HepG2 (cell line): ENCODE data around the gene DNAJC5. TPM values are rescaled to one million over a fixed set of nuclear protein-coding genes. Genes with fewer than 3 reads are reported as not detected.
A peak's percentile ranks its signal among the peaks of the same experiment; 100 is the strongest.

Experiments used
- BCL6 ChIP-seq: IDR thresholded peaks from 2 replicates; pipeline ENCODE4 v1.6.1; 2016; ENCODE audit warnings: missing genetic modification reagents, missing compliant biosample characterization
- CEBPB ChIP-seq: IDR thresholded peaks from 2 replicates; pipeline ENCODE4 v1.6.1; 2011; ENCODE audit warnings: low read depth, low read length, improper control_type of control experiment, borderline replicate concordance
- CHD4 ChIP-seq: fragments of 200-600 bp; sonication (generic); IDR thresholded peaks from 2 replicates; pipeline ENCODE4 v1.7.0; 2017; ENCODE audit warnings: mild to moderate bottlenecking, low read length, borderline replicate concordance
- GFI1 ChIP-seq: sonication (generic); formaldehyde crosslinking; IDR thresholded peaks from 2 replicates; pipeline ENCODE4 v1.5.0; 2020; ENCODE audit warnings: missing genetic modification reagents, mild to moderate bottlenecking, borderline replicate concordance
- GLI4 ChIP-seq: sonication (generic); formaldehyde crosslinking; IDR thresholded peaks from 2 replicates; pipeline ENCODE4 v1.5.1; 2020; ENCODE audit warnings: missing genetic modification reagents, mild to moderate bottlenecking, moderate library complexity, borderline replicate concordance
- HDAC6 ChIP-seq: fragments of 200-600 bp; sonication (generic); IDR thresholded peaks from 2 replicates; pipeline ENCODE4 v1.7.0; 2017; ENCODE audit warnings: mild to moderate bottlenecking, antibody characterized with exemption, low read length, low read depth
- JUNB ChIP-seq: sonication (generic); formaldehyde crosslinking; IDR thresholded peaks from 2 replicates; pipeline ENCODE4 v1.8.0; 2022; ENCODE audit warnings: missing genetic modification reagents, mild to moderate bottlenecking, borderline replicate concordance
- MAZ ChIP-seq, 2 experiments: sonication (generic) in 1 of 2; formaldehyde crosslinking in 1 of 2; IDR thresholded peaks; 2 replicates each; pipeline versions ENCODE4 v1.5.0 to v1.6.1; 2012 to 2020; ENCODE audit warnings: low read depth in 2 of 2, mild to moderate bottlenecking in 2 of 2, borderline replicate concordance in 1 of 2, improper control_type of control experiment in 1 of 2, low read length in 1 of 2, missing genetic modification reagents in 1 of 2, moderate library complexity in 1 of 2
- NFIC ChIP-seq: IDR thresholded peaks from 2 replicates; pipeline ENCODE4 v1.6.1; 2012; ENCODE audit warnings: mild to moderate bottlenecking, low read length, inconsistent platforms
- NRL ChIP-seq: sonication (generic); formaldehyde crosslinking; IDR thresholded peaks from 2 replicates; pipeline ENCODE4 v1.5.0; 2020; ENCODE audit warnings: missing genetic modification reagents, mild to moderate bottlenecking, moderate library complexity, borderline replicate concordance
- RBM39 ChIP-seq: fragments of 200-400 bp; formaldehyde crosslinking; IDR thresholded peaks from one replicate; pipeline ENCODE4 v1.6.1; 2018; ENCODE audit warnings: antibody characterized with exemption, mild to moderate bottlenecking, low read depth, low read length; ENCODE audit not compliant: poor library complexity, severe bottlenecking
- RNF2 ChIP-seq: fragments of 450-650 bp; conservative IDR thresholded peaks from 2 replicates; pipeline ENCODE4 v1.6.1; 2016; ENCODE audit warnings: low read depth
- SOX6 ChIP-seq, 2 experiments: fragments of 450-650 bp in 1 of 2; sonication (generic) in 1 of 2; formaldehyde crosslinking in 1 of 2; IDR thresholded peaks; 2 replicates each; pipeline versions ENCODE4 v1.4.0 to v1.6.1; 2017 to 2020; ENCODE audit warnings: antibody characterized with exemption in 1 of 2, mild to moderate bottlenecking in 1 of 2, missing genetic modification reagents in 1 of 2
- TRIM24 ChIP-seq: sonication (generic); formaldehyde crosslinking; IDR thresholded peaks from 2 replicates; pipeline ENCODE4 v1.8.0; 2022; ENCODE audit warnings: mild to moderate bottlenecking, missing genetic modification reagents
- ZNF230 ChIP-seq: sonication (generic); formaldehyde crosslinking; IDR thresholded peaks from 2 replicates; pipeline ENCODE4 v1.4.0; 2020; ENCODE audit warnings: mild to moderate bottlenecking, missing genetic modification reagents
- ZNF343 ChIP-seq: sonication (generic); formaldehyde crosslinking; IDR thresholded peaks from 2 replicates; pipeline ENCODE4 v1.4.0; 2020; ENCODE audit warnings: mild to moderate bottlenecking, missing genetic modification reagents
- ZNF367 ChIP-seq: sonication (generic); formaldehyde crosslinking; IDR thresholded peaks from 2 replicates; pipeline ENCODE4 v1.4.0; 2020; ENCODE audit warnings: missing genetic modification reagents, borderline replicate concordance
- ZNF432 ChIP-seq: sonication (generic); formaldehyde crosslinking; IDR thresholded peaks from 2 replicates; pipeline ENCODE4 v1.5.0; 2020; ENCODE audit warnings: missing genetic modification reagents, mild to moderate bottlenecking, borderline replicate concordance
- ZNF615 ChIP-seq: sonication (generic); formaldehyde crosslinking; IDR thresholded peaks from 2 replicates; pipeline ENCODE4 v1.5.0; 2020; ENCODE audit warnings: mild to moderate bottlenecking, missing genetic modification reagents, borderline replicate concordance
- ZNF652 ChIP-seq: IDR thresholded peaks from 2 replicates; pipeline ENCODE4 v1.6.1; 2016; ENCODE audit warnings: low read depth, borderline replicate concordance
- ZNF75D ChIP-seq: sonication (generic); formaldehyde crosslinking; IDR thresholded peaks from 2 replicates; pipeline ENCODE4 v1.8.1; 2023; ENCODE audit warnings: missing genetic modification reagents, mild to moderate bottlenecking, borderline replicate concordance
- ZNF792 ChIP-seq: IDR thresholded peaks from 2 replicates; pipeline ENCODE4 v1.6.1; 2016
- ZNF879 ChIP-seq: sonication (generic); formaldehyde crosslinking; IDR thresholded peaks from 2 replicates; pipeline ENCODE4 v1.8.1; 2023; ENCODE audit warnings: missing genetic modification reagents
- polyA plus RNA-seq, 8 experiments: library from polyadenylated mRNA; depleted of rRNA in 3 of 8; stranded (reverse) in 7 of 8; unstranded in 1 of 8; fragments of >200 nt; fragmentation: Illumina TruSeq in 4 of 8; extraction: Trizol in 4 of 8; gene quantifications; 2 replicates each; pipeline versions ENCODE4 v1.2.1 to v1.2.3, GENCODE V29; 2011 to 2016; ENCODE audit warnings: low read depth in 4 of 8, missing spikeins in 1 of 8, mixed read lengths in 1 of 8; ENCODE audit not compliant: insufficient read depth in 1 of 8
- total RNA-seq, 5 experiments: library from RNA; depleted of rRNA; stranded (reverse); fragments of >200 nt; fragmentation: Illumina TruSeq; extraction: Trizol; gene quantifications; 2 replicates each; pipeline ENCODE4 v1.2.3, GENCODE V29; 2016; ENCODE audit warnings: low read depth in 1 of 5
- TF ChIP-seq, protein P1 (sequence below): sonication (generic); formaldehyde crosslinking; IDR thresholded peaks from 2 replicates; pipeline ENCODE4 v1.5.1; 2020; ENCODE audit warnings: missing genetic modification reagents, mild to moderate bottlenecking, borderline replicate concordance
- TF ChIP-seq, protein P2 (sequence below): sonication (generic); formaldehyde crosslinking; IDR thresholded peaks from 2 replicates; pipeline ENCODE4 v1.5.0; 2020; ENCODE audit warnings: mild to moderate bottlenecking, missing genetic modification reagents, moderate library complexity

Gene DNAJC5
- total and polyA plus RNA-seq, 2 of the 13 experiments (the other 11 are each of a cell fraction or from before 2014, with no cell fraction given): 42.8 to 64.5 TPM

DNA sequence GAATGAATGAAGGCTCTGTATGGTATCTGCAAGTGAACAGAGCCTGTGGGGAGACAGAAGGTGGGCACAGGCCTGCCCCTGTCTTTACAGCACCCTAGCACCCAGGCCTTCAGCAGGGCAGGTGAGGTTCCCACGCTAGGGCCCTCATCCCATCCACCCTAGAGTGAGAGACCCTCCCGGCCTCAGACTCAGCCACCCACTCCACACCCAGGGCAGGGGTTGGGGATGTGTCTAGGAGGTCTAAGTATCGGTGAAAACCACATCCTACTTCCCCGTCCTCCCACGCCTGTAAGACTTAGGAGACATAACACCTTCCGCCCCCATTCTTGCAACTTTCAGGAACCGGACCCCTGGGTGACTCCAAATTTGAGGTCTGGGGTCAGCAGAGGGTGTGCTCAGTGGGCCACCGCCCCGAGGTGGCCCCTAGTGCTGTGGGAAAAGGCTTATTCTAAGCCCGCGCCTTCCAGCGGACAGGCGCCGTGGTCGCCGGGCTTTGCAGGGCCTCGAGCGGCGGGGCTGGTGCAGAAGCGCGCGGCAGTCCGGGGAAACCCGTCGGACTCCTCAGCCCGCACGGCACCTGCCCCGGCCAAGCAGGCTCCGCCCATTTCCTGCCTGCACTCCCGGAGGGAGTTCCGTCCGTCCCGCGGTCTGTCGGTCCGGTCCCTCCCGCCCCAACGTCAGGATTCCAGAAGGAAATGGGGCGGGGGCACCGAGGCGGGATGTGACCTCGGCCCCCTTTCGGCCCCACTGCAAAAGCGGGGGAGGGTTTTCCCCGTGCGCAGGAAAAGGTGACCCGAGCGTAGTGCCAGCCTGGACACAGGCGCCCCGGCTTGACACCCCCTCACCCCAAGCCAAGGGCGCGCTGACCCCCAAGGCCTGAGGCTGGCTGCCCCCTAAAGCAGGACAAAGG lies 83.6 kb downstream of the DNAJC5 start (continued):
- TF ChIP-seq ZNF879 (CRISPR knock-in tag): peak; percentile 96
- TF ChIP-seq ZNF367 (CRISPR knock-in tag): peak; percentile 76; the same call in 1 of the 2 replicates
- peak; percentile 86; the same call in 1 of the 2 replicates for TF ChIP-seq ZNF230 (CRISPR knock-in tag)
- TF ChIP-seq JUNB (CRISPR knock-in tag): no peak
- TF ChIP-seq TRIM24 (CRISPR knock-in tag): no peak
- no peak; the same call in 1 of the 2 replicates for TF ChIP-seq ZNF652 (CRISPR knock-in tag)
- TF ChIP-seq ZNF432: 0 out of 2 replicates have a peak, but pooled peaks have one; percentile 79
- no peak for TF ChIP-seq GFI1 (CRISPR knock-in tag)
- TF ChIP-seq, protein P1, sequence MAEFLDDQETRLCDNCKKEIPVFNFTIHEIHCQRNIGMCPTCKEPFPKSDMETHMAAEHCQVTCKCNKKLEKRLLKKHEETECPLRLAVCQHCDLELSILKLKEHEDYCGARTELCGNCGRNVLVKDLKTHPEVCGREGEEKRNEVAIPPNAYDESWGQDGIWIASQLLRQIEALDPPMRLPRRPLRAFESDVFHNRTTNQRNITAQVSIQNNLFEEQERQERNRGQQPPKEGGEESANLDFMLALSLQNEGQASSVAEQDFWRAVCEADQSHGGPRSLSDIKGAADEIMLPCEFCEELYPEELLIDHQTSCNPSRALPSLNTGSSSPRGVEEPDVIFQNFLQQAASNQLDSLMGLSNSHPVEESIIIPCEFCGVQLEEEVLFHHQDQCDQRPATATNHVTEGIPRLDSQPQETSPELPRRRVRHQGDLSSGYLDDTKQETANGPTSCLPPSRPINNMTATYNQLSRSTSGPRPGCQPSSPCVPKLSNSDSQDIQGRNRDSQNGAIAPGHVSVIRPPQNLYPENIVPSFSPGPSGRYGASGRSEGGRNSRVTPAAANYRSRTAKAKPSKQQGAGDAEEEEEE (CRISPR knock-in tag): peak; percentile 51; the same call in 1 of the 2 replicates
- TF ChIP-seq MAZ (IDR thresholded peaks at IDR 0.05; ENCODE audit: borderline replicate concordance, low read depth, low read length): no peak
- peak; percentile 92 for TF ChIP-seq MAZ (CRISPR knock-in tag; IDR thresholded peaks at IDR 0.05; ENCODE audit: low read depth)
- TF ChIP-seq ZNF615 (CRISPR knock-in tag): no peak
- TF ChIP-seq RBM39: peak; percentile 95
- TF ChIP-seq ZNF343 (CRISPR knock-in tag): 0 out of 2 replicates have a peak, but pooled peaks have one; percentile 79
- TF ChIP-seq RNF2: 0 out of 2 replicates have a peak, but pooled peaks have one; percentile 44
- TF ChIP-seq SOX6 (IDR thresholded peaks at IDR 0.05): no peak
- TF ChIP-seq SOX6 (CRISPR knock-in tag; IDR thresholded peaks at IDR 0.05): peak; percentile 55; the same call in 1 of the 2 replicates
- peak; percentile 69 for TF ChIP-seq BCL6
- TF ChIP-seq HDAC6: no peak
- peak; percentile 90; the same call in 1 of the 2 replicates for TF ChIP-seq ZNF792 (CRISPR knock-in tag)
- TF ChIP-seq NFIC: no peak
- TF ChIP-seq GLI4 (CRISPR knock-in tag): no peak
- TF ChIP-seq ZNF75D (CRISPR knock-in tag): no peak
- no peak for TF ChIP-seq CEBPB
- TF ChIP-seq NRL: peak; percentile 67
- TF ChIP-seq, protein P2, sequence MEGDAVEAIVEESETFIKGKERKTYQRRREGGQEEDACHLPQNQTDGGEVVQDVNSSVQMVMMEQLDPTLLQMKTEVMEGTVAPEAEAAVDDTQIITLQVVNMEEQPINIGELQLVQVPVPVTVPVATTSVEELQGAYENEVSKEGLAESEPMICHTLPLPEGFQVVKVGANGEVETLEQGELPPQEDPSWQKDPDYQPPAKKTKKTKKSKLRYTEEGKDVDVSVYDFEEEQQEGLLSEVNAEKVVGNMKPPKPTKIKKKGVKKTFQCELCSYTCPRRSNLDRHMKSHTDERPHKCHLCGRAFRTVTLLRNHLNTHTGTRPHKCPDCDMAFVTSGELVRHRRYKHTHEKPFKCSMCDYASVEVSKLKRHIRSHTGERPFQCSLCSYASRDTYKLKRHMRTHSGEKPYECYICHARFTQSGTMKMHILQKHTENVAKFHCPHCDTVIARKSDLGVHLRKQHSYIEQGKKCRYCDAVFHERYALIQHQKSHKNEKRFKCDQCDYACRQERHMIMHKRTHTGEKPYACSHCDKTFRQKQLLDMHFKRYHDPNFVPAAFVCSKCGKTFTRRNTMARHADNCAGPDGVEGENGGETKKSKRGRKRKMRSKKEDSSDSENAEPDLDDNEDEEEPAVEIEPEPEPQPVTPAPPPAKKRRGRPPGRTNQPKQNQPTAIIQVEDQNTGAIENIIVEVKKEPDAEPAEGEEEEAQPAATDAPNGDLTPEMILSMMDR (CRISPR knock-in tag): peak; percentile 37
- no peak for TF ChIP-seq CHD4
